ENCODE results near the gene APP.
A peak's percentile ranks its signal among the peaks of the same experiment; 100 is the strongest.

Gene APP

GRCh38 chr21:25910809-25911208 lies 259.8 kb downstream of the APP start:
- no peak for DNase-seq

GRCh38 chr21:25909341-25909740 lies 261.2 kb downstream of the APP start:
- DNase-seq, result no peak

GRCh38 chr21:25908495-25908894 lies 262.1 kb downstream of the APP start:
- no peak for DNase-seq

GRCh38 chr21:25907573-25908275 lies 262.8 kb downstream of the APP start:
- DNase-seq, result peak in 6 of 58 donors; percentile 24 to 46 (median 34)

- DNase-seq, result no peak
Observed at GRCh38 chr21:25906587-25906986, 264.0 kb downstream of the APP start.

- no peak for DNase-seq
Observed at GRCh38 chr21:25905126-25905525, 265.4 kb downstream of the APP start.

- DNase-seq, result no peak
Observed at GRCh38 chr21:25904044-25904695, 266.4 kb downstream of the APP start.

GRCh38 chr21:25903607-25904006 lies 267.0 kb downstream of the APP start:
- DNase-seq, result no peak

GRCh38 chr21:25901330-25901979 lies 269.1 kb downstream of the APP start:
- no peak for DNase-seq

- DNase-seq, result no peak
Observed at GRCh38 chr21:25898671-25899070, 271.9 kb downstream of the APP start.

- DNase-seq, result no peak
Observed at GRCh38 chr21:25897383-25897782, 273.2 kb downstream of the APP start.

- no peak for DNase-seq
Observed at GRCh38 chr21:25896501-25897056, 274.0 kb downstream of the APP start.

GRCh38 chr21:25895565-25896205 lies 274.9 kb downstream of the APP start:
- DNase-seq, result peak in 10 of 58 donors; percentile 11 to 44 (median 16)

GRCh38 chr21:25893191-25893590 lies 277.4 kb downstream of the APP start:
- DNase-seq, result no peak

GRCh38 chr21:25891596-25891995 lies 279.0 kb downstream of the APP start:
- DNase-seq, result no peak

GRCh38 chr21:25890001-25890400 lies 280.6 kb downstream of the APP start:
- no peak for DNase-seq

- no peak for DNase-seq
Observed at GRCh38 chr21:25888711-25889110, 281.9 kb downstream of the APP start.

- no peak for DNase-seq
Observed at GRCh38 chr21:25887646-25888306, 282.8 kb downstream of the APP start.

GRCh38 chr21:25887166-25887565 lies 283.4 kb downstream of the APP start:
- no peak for DNase-seq

GRCh38 chr21:25885880-25886279 lies 284.7 kb downstream of the APP start:
- DNase-seq, result no peak

- DNase-seq, result no peak
Observed at GRCh38 chr21:25885405-25885804, 285.2 kb downstream of the APP start.

Data from anterior cingulate cortex (tissue), 58 donors.